NCI-H146 treated with DMSO at 0.1 percent for 48 hours (cell line): ENCODE data around the gene KCNK18.
"Not testable (repeated sequence)": the region's sequence is repeated elsewhere in the genome, so short reads cannot be mapped to it uniquely, and the experiment has no call there.

Experiments
- DNase-seq: peaks from one replicate; lab custom pipeline; 2025; ENCODE audit not compliant: unreplicated experiment; lab: John Stamatoyannopoulos, UW

Gene KCNK18

GRCh38 chr10:117170244-117170643 is 27.0 kb upstream of the KCNK18 start:
- DNase-seq, result no peak

- DNase-seq, result peak; percentile 52
Measured at GRCh38 chr10:117174439-117175214, 22.7 kb upstream of the KCNK18 start.

GRCh38 chr10:117175215-117175900 is 21.9 kb upstream of the KCNK18 start:
- no peak for DNase-seq

- DNase-seq, result peak; percentile 50
Measured at GRCh38 chr10:117175901-117176534, 21.3 kb upstream of the KCNK18 start.

- no peak for DNase-seq
Measured at GRCh38 chr10:117178190-117178589, 19.1 kb upstream of the KCNK18 start.

- DNase-seq, result no peak
Measured at GRCh38 chr10:117184296-117184695, 13.0 kb upstream of the KCNK18 start.

- DNase-seq, result no peak
Measured at GRCh38 chr10:117184821-117185220, 12.5 kb upstream of the KCNK18 start.

- not testable (repeated sequence) for DNase-seq
Measured at GRCh38 chr10:117185817-117186216, 11.5 kb upstream of the KCNK18 start.

- no peak for DNase-seq
Measured at GRCh38 chr10:117186832-117187615, 10.3 kb upstream of the KCNK18 start.

GRCh38 chr10:117188371-117188770 is 8.9 kb upstream of the KCNK18 start:
- DNase-seq, result no peak

- no peak for DNase-seq
Measured at GRCh38 chr10:117189557-117189956, 7.7 kb upstream of the KCNK18 start.

GRCh38 chr10:117198088-117198487 is 799 bp downstream of the KCNK18 start:
- no peak for DNase-seq

- no peak for DNase-seq
Measured at GRCh38 chr10:117201826-117202225, 4.5 kb downstream of the KCNK18 start.

- no peak for DNase-seq
Measured at GRCh38 chr10:117204316-117204715, 7.0 kb downstream of the KCNK18 start.

- no peak for DNase-seq
Measured at GRCh38 chr10:117212176-117212575, 14.9 kb downstream of the KCNK18 start.

GRCh38 chr10:117214401-117214800 is 17.1 kb downstream of the KCNK18 start:
- DNase-seq, result no peak

GRCh38 chr10:117215079-117215478 is 17.8 kb downstream of the KCNK18 start:
- no peak for DNase-seq

- DNase-seq, result no peak
Measured at GRCh38 chr10:117216028-117216427, 18.7 kb downstream of the KCNK18 start.

- peak; percentile 39 for DNase-seq
Measured at GRCh38 chr10:117216611-117217195, 19.4 kb downstream of the KCNK18 start.

- DNase-seq, result peak; percentile 25
Measured at GRCh38 chr10:117217196-117217761, 20.0 kb downstream of the KCNK18 start.
